Left ventricle myocardium superior (tissue), 1 donor: ENCODE results near the gene KCNB1. TPM values are rescaled to one million over a fixed set of nuclear protein-coding genes. Genes with fewer than 3 reads are reported as not detected.

ENCODE experiments used
- ATAC-seq: fragments of 200-7000 bp; cut with Tn5 transposase; one replicate; pipeline ENCODE4 v1.9.1; 2020; ENCODE audit warnings: mild to moderate bottlenecking, moderate library complexity
- DNase-seq: peaks from one replicate; pipeline ENCODE4 v3.0.0-alpha.2; 2020
- intact Hi-C: fragments of 100-400 bp; cut with micrococcal nuclease; formaldehyde crosslinking; loops from one replicate; pipeline ENCODE4 v1.11.0; 2022
- total RNA-seq: library from RNA; stranded (reverse); fragmentation: NEBNext Ultra II Directional; extraction: Animal tissue kit (Norgen Biotek cat#: 25700); gene quantifications from one replicate; pipeline ENCODE4 v1.2.1, GENCODE V29; 2021
- donor health status: DM: no; HTN: yes; CAD: no; lungs with severe emphysema.

The KCNB1 gene
- total RNA-seq, 1 donor from 2014 or later = 1.9 TPM

DNA sequence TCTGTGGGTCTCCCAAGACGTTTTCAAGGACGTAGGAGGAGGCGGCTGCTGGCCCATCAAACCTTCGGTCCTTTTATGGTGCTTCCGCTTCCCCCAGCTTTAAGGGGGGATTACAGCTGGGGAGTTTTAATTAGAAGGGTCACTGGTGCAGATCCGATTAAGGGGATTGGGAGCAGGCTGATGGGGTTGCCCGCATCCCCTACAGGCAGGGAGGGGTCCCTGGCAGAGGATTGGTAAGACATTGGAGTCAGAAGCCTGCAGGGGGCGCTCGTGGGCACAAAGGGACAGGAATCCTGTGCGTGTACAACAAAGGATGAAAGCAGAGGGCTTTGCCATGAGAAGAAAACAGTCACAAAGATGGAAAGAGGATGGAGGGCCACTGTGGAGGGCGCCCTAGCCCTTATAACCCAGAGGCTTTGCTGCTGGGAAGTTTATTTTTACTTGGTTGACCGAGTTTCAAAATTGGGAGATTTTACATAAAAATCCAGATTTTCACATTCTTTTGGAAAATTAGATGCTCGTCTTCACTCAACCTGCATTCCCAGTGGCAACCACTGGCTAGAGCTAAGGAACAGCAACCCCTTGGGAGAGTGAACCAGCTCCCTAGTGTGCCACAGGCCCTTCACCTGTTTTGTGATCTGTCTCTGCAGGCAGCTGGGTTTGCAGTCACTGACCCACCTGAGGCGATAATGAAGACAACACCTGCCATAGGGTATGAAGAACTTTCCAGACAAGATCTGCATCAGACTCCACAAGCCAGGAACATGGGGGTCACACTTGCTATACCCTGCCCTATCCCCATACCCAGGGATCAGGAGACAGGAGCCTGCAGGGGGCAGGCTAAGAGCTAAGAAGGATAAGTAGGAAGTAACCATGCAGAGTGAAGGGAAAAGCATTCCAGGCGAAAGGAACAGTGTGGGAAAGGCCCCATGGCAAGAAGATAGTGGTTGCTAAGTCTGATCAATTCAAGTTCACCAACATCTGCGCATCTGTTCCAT, 97.7 kb downstream of the KCNB1 start:
- DNase-seq = peak; percentile 80
- ATAC-seq = peak; percentile 39
- intact Hi-C loops = loop anchor here (10.0 kb wide), 1 partner anchor 100 kb away; the partner anchor contains the start of gene KCNB1

DNA sequence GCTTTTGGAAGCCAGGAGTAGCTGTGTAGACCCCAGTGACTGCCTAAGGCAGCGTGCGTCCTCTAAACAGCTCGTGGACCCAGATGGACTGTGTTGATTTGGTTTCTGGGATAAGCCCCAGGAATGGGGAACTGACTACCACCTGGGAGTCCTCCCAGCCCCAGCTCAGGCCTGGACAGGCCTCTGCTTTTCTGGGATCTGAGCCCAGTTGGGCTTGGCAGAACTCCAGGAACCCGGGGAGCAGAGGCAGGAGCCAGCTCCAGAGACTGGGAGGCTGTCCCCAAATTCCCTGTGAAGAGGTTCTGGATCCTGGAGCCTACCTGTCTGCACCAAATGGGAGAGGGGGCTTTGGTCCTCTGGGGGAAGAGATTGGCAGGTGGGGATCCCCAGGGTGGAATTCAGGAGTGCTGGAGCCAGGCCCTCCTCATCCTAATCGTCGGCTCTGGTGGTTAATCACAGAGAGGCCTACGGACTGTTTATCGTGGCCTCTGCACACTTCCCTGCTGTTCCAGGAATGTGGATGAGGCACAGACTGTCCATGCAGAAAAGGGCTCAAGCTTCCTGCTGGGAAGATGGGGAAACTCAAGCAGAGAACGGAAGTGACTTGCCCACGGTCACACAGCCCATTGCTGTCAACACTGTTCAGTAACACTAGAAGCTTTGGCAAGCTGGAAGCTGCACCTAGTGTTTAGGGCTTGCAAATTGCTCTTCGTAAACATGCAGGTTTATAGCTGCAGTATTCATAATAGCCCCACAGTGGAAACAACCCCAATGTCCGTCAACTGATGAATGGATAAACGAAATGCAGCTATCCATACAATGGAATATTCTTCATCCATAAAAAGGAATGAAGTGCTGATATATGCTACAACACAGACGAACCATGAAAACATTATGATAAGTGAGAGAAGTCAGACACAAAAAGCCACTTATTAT, 100.6 kb downstream of the KCNB1 start:
- intact Hi-C loops = loop anchor here (10.0 kb wide), 1 partner anchor 103 kb away; the partner anchor contains the start of gene KCNB1
- ATAC-seq = peak; percentile 93
- DNase-seq = peak; percentile 88

DNA sequence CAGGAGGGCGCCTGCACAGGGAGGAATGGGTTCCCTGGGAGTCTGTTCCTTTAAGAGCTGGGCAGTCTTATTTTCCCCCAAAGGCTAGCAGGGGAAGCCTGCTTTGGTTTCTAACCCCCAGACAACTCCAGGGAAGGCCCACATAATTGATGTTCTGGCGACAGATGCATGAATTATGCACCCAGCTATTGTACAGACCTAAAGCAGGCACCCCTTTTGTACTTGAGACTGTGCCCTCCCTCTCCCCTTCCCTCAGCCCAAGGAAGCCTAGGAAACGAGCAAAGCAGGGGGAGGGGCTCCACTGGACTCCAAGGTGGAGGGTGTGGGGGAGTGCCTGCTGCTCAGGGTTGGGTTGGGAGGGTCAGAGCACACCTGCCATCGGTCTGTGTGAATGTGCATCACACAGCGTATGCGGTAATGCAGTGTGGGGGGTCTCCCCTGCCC, 102.1 kb downstream of the KCNB1 start:
- intact Hi-C loops = loop anchor here (10.0 kb wide), 1 partner anchor 104 kb away; the partner anchor contains the start of gene KCNB1
- no peak for DNase-seq
- ATAC-seq = no peak

DNA sequence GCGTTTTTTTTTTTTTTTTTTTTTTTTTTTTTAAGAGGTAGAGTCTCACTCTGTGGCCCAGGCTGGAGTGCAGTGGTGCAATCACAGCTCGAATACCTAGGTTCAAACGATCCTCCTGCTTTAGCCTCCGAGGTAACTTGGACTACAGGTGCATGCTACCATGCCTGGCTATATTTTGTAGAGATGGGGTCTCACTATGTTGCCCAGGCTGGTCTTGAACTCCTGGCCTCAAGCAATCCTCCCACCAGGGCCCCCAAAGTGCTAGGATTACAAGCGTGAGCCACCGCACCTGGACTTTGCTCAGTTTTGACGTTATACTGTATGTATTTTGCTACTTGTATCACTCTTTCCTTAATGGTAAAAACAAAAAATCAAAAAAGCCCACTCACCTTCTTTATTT, 103.1 kb downstream of the KCNB1 start:
- no peak for ATAC-seq
- DNase-seq = no peak
- intact Hi-C loops = no loop called here

DNA sequence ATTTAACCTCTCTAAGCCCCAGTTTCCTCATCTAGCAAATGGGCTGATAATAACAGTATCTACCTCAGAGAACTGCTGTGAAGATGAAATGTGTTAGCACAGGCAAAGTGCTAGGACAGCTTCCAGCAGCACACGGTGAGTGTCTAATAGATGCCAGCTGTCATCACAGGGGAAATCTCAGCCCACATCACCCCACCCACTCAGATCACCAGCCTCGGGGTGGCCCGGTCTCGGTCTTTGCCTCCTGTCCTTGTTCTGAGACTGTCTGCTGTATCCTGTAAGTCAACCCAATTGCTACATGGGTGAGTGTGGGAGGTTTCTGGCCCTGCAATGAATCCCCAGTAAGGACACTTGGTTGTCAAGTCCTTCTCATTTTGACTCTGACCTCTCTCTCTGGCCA, 105.1 kb downstream of the KCNB1 start:
- DNase-seq = no peak
- no peak for ATAC-seq
- intact Hi-C loops = no loop called here

DNA sequence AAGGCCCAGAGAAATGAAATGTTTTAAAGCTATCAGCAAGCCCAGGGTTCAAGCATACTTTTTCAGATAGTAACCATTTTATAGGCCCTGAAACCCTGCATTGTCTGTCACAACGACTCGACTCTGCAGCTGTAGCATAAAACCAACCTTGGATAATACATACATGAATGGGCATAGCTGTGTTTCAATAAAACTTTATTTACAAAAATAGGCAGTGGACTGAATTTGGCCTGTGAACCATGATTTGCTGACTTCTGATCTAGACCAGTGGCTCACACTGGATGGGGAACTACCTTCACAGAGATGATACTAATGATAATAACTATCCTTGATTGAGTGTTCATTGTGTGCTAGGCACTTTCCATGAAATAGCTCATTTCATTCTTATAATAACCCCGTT, 107.3 kb downstream of the KCNB1 start:
- intact Hi-C loops = no loop called here
- ATAC-seq = no peak
- no peak for DNase-seq

DNA sequence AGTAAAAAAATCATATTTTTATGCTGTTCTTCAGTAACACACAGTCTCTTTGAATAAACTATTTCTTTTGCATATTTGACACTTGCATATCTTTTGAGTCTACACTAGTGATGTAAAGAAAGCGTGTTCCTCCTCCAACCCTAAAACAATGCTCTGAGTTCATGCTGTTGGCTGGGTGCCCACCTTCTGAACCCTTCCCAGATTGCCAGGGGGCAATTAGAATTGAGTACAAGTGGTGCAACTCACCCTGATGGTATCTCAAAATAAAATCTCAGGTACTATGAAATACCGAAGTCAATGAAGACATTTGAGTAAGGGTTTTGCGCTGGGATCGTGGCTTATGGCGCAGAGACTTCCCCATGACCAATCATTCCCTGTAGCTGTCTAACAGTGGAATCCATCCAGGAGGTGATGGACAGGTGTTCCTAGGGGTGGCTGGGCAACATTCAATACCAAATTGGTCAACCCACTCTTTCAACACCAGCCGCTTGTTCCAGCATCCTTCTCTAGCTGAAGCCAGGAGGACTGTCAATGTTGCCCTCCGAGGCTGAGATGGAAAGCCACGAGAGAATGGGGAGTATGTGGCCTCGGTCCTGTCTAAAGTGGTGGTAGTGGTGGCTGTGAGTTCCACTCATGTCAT, 110.3 kb downstream of the KCNB1 start:
- ATAC-seq (no peak), DNase-seq (no peak)

DNA sequence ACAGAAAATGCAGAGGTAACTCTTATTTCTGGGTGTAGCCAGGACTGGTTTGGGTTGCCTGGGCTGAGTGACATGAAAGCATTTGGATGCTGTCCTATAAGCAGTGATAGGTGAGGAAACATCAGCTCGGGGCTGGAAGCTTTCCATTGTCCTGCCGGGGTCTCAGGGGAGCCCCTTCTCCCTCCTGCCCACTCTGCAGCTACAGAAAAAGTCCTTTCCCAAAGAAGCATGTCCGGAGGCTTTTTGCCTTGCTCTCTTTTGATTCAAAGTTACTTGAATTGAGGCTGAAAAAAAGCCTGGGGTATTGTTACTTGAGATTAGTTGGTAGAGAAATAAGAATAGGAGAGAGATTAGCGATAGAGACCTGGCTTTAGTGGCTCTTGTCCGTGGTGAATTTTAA, 113.9 kb downstream of the KCNB1 start:
- intact Hi-C loops = no loop called here
- no peak for ATAC-seq
- no peak for DNase-seq

More for the DNA sequence above, 110.3 kb downstream of the KCNB1 start:
- intact Hi-C loops = no loop called here

DNA sequence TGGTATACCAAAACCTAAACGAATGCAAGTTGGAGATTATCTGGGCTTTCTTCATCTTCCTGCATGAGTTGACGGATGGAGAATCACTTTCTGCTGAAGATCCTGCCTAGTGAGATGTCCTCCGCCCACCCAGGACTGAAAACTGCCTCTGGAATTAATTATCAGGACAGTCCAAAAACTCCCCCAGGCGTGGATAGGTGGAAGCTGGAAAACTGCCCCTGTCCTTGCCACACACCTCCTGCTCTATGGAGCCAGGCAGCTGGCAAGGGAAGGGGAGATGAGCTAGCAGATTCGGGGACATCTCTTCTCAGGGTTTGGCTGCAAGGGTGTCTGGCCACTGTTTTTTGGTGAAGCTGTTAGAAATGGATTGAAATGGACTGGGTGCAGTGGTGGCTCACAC, 115.4 kb downstream of the KCNB1 start:
- DNase-seq = no peak
- no peak for ATAC-seq
- intact Hi-C loops = no loop called here

DNA sequence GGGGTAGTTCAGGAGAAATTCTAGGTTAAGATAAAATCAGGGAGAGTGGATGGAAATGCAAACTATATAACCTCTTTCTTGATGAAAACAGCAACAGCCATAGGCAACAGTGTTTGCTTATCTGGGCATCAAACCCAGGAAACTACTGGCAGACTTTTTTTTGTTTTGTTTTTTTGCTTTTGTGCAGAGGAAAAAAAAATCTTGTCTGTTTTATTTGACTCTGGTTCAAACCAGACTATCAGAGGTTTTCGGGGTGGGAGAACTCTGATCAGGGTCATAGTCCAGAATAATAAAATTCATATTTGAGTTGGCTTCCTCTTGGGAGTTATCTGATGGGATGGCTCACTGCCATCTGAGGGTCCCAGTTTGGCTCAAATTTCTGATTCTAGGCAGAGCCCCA, 115.8 kb downstream of the KCNB1 start:
- ATAC-seq = no peak
- DNase-seq = no peak
- intact Hi-C loops = no loop called here

DNA sequence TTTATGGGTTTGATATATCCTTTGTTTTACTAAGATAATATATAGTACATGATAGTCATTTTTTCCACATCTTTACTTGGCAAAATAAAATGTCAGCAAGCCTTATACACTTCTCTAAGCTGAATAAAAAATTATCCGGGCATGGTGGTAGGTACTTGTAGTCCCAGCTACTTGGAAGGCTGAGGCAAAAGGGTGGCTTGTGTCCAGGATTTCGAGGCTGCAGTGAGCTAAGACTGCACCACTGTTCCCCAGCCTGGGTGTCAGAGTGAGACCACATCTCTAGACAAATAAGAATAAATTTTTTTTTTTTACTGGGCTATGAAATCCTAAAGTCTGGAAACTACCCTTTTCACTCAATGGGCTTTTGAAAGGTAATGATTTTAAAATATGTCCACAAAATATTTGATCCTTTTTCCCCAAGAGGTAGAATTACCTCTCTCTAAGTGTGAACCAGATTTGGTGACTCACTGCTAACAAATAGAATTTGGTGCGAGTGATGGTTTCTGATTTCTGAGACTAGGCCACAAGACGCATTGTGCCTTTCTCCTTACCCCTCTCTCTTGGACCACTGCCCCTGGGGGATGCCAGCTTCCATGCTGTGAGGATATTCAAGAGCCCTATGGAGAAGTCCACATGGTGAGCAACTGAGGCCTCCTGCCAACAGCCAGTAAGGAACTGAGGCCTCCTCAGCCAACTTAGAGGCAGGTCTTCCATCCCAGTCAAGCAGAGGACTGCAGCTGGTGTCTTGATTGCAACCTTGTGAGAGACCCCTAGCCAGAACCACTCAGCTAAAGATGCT, 120.4 kb downstream of the KCNB1 start:
- no peak for DNase-seq
- no peak for ATAC-seq

DNA sequence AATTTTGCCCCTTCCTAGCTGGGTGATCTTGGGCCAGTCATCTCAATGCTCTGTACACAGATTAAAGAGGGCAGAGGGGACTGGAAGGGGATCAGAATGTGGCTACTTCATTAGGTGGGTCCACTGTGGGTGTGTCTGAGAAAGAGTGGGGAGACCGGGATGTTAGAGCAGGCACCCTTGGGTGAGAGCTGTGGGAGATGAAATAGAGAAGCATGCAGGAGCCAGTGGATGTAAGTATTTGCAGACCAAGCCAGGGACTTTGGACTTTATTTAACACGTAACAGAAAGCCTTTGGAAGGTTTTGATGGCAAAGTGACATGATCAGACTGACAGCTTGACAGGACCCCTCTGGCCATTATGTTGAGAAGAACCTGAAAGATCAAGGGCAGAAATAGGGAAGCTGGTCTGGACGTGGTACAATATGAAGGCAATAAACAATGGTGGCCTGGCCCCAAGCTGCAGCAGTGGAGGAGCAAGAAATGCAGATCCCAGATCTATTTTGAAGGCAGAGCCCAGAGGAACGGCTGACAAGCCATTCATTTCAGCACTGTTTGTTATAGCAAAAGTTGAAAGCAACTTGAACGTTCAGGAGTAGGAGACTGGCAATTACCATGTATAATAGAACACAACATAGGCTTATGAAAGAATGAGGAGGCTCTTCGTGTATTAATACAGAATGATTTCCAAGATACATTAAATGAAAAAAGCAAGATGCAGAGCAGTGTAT, 122.1 kb downstream of the KCNB1 start:
- intact Hi-C loops = no loop called here
- ATAC-seq (no peak), DNase-seq (no peak)

More for the DNA sequence above, 120.4 kb downstream of the KCNB1 start:
- intact Hi-C loops = no loop called here

DNA sequence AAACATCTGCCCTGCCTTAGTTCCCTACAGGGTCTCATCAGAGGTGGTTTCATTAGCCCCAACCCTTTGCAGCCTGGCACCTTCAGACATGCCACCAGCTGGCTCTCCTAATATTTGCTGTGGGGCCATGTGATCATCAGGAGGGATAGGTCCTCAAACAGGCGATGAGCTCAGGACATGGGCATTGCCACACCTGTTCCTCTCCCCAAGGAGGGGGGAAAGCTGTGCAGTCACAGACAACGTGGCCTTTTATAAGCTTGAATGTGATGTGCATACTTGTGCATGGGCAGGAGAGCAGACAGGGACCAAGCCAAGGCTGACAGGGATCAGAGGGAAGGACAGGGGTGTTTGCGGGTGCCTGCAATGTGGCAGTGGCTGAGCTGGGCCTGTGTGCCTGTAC, 125.8 kb downstream of the KCNB1 start:
- ATAC-seq (no peak), DNase-seq (no peak)
- intact Hi-C loops = no loop called here

DNA sequence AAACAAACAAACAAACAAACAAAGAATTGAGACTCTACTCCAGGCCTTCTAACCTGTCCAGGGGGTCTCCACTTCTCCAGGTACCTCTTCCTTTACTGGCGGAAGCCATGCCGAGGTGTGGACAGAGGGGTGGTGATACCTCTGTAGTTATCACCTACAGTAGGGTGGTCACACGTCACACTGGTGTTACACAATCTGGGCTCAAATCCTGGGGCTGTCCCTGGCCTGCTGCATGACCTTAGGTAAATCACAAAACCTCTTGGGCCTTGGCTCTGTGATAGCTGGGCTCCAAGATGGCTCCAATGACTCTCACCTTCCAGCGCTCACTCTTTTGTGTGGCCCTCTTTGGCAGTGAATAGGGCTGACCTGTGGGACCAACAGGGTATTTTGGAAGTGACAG, 127.8 kb downstream of the KCNB1 start:
- ATAC-seq (no peak), DNase-seq (no peak)
- intact Hi-C loops = no loop called here

DNA sequence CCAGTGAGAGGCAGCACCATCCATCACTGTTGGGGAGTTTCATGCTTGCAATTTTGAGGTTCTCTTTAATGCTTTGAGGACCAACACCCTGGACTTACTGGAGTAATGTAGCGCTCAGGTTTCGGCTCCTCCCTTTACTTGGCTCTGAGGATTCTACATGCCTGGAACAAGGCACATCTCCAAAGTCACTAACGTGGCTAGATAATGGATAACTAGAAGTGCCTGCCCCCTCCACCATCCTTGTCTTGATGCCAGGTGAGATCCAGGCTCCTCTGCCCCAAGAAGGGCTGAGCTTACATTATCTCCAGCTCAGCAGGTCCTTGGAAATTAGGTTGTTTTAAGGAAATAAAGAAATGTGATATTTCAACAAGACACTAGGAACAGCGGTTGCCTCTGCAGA, 129.1 kb downstream of the KCNB1 start:
- no peak for ATAC-seq
- no peak for DNase-seq
- intact Hi-C loops = no loop called here

DNA sequence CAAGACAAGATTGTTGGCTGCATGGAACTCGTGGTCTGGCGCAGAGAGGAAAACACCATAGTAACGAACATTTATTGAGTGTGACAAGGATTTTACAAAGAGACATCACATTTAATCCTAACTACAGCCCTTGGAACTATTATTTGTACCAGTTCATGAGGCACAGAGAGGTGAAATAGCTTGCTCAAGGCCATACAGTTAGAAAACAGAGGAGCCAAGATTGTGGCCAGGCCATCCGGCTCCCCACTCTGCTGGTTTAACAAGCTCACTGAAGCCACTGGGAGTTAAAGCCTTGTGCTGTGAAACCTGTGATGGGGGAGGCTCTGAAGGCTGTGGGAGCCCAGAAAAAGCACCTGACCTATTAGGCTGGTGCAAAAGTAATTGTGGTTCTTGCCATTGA, 129.7 kb downstream of the KCNB1 start:
- ATAC-seq (no peak), DNase-seq (no peak)
- intact Hi-C loops = no loop called here

DNA sequence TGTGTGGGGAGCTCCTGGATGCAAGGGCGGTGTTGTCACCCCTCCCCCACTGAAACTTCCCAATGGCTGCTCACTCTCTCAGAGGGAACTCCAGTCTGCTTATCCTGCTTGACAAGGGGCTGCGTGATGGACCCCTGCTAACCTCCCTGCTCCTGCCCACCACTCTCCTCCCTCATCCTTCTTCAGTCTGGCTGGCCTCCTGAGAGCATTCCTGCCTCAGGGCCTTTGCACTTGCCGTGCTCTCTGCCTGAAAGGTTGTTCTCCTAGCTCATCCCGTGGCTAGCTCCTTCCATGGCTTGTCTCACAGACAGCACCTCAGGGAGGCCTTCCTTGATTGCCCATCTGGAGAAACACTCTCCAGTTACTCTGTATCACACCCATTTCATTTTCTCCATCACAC, 130.7 kb downstream of the KCNB1 start:
- ATAC-seq = no peak
- intact Hi-C loops = no loop called here
- DNase-seq = no peak
